H1 (cell line): ENCODE data around the gene PANK3. TPM values are rescaled to one million over a fixed set of nuclear protein-coding genes. Genes with fewer than 3 reads are reported as not detected.

Source experiments
- CTCF ChIA-PET: fragments of 300-600 bp; sonication (Branson Sonifier 250); formaldehyde crosslinking; loops from one replicate; lab custom pipeline; 2021; ENCODE audit not compliant: partially characterized antibody; lab: Charles Lee
- POLR2A ChIA-PET: fragments of 300-600 bp; sonication (Branson Sonifier 250); formaldehyde crosslinking; loops from one replicate; lab custom pipeline; 2021; ENCODE audit warnings: inconsistent platforms; ENCODE audit not compliant: partially characterized antibody; lab: Charles Lee
- DNase-seq, 2 experiments: peaks; one replicate each; pipeline versions ENCODE4 v3.0.0 to v3.0.0-alpha.2; 2010 to 2022; ENCODE audit warnings: low spot score in 2 of 2, low read depth in 1 of 2, mixed read lengths in 1 of 2
- FAIRE-seq: peaks from 2 replicates; lab custom pipeline; 2011; peaks lifted over from hg19 to GRCh38; lab: Jason Lieb, UNC
- H2AFZ ChIP-seq: 2 replicates; pipeline ENCODE4 v1.8.1; 2012; ENCODE audit warnings: low read length, inconsistent platforms
- H2AK5ac ChIP-seq: 2 replicates; pipeline ENCODE4 v1.6.1; 2013; ENCODE audit warnings: low read depth, low read length
- H2BK120ac ChIP-seq: replicated peaks from 2 replicates; pipeline ENCODE3; 2013; ENCODE audit warnings: low read depth, low read length, inconsistent platforms
- H2BK12ac ChIP-seq: 2 replicates; pipeline ENCODE4 v1.6.1; 2013; ENCODE audit warnings: low read depth, low read length
- H2BK15ac ChIP-seq: 2 replicates; pipeline ENCODE4 v1.6.1; 2013; ENCODE audit warnings: low read length
- H2BK20ac ChIP-seq: 2 replicates; pipeline ENCODE4 v1.6.1; 2013; ENCODE audit warnings: low read length
- H2BK5ac ChIP-seq: 2 replicates; pipeline ENCODE4 v1.6.1; 2013; ENCODE audit warnings: low read depth, low read length
- H3K14ac ChIP-seq: 2 replicates; pipeline ENCODE4 v1.6.1; 2013; ENCODE audit warnings: inconsistent platforms; ENCODE audit not compliant: insufficient read length
- H3K18ac ChIP-seq: 2 replicates; pipeline ENCODE4 v1.6.1; 2013; ENCODE audit warnings: low read length; ENCODE audit errors: extremely low read depth
- H3K23ac ChIP-seq: 2 replicates; pipeline ENCODE4 v1.6.1; 2013; ENCODE audit warnings: inconsistent platforms; ENCODE audit not compliant: insufficient read length
- H3K23me2 ChIP-seq: 2 replicates; pipeline ENCODE4 v1.6.1; 2013; ENCODE audit warnings: low read depth, low read length
- H3K27ac ChIP-seq: 2 replicates; pipeline ENCODE4 v1.6.1; 2011; ENCODE audit warnings: low read depth, low read length, inconsistent platforms
- H3K27me3 ChIP-seq, 4 experiments: replicated peaks in 1 of 4; 1 replicate in 1 of 4; 2 replicates in 3 of 4; pipeline versions ENCODE4 v1.6.1 to v1.8.1; 2011 to 2013; ENCODE audit warnings: low read length in 3 of 4, mild to moderate bottlenecking in 3 of 4, inconsistent platforms in 2 of 4, mixed read lengths in 2 of 4, moderate library complexity in 1 of 4; ENCODE audit not compliant: control insufficient read depth in 3 of 4, insufficient read depth in 3 of 4; ENCODE audit errors: extremely low read depth in 1 of 4
- H3K36me3 ChIP-seq, 4 experiments: 2 replicates each; pipeline versions ENCODE4 v1.6.1 to v1.8.1; 2011 to 2013; ENCODE audit warnings: mild to moderate bottlenecking in 4 of 4, low read length in 3 of 4, moderate library complexity in 2 of 4, control low read depth in 1 of 4, inconsistent platforms in 1 of 4; ENCODE audit not compliant: insufficient read depth in 4 of 4, control insufficient read depth in 2 of 4
- H3K4ac ChIP-seq: replicated peaks from 2 replicates; pipeline ENCODE3; 2013; ENCODE audit warnings: low read length, low read depth, mixed read lengths, inconsistent platforms; ENCODE audit not compliant: insufficient read length
- H3K4me1 ChIP-seq, 4 experiments: replicated peaks in 1 of 4; 1 replicate in 1 of 4; 2 replicates in 3 of 4; pipeline versions ENCODE4 v1.6.1 to v1.8.1; 2011 to 2013; ENCODE audit warnings: low read length in 3 of 4, inconsistent platforms in 2 of 4, mixed read lengths in 1 of 4; ENCODE audit not compliant: insufficient read depth in 4 of 4, control insufficient read depth in 3 of 4
- H3K4me2 ChIP-seq, 2 experiments: 2 replicates each; pipeline versions ENCODE4 v1.6.1 to v1.8.1; 2011 to 2013; ENCODE audit warnings: low read depth in 2 of 2, low read length in 2 of 2, control low read depth in 1 of 2, inconsistent platforms in 1 of 2, mild to moderate bottlenecking in 1 of 2; ENCODE audit not compliant: insufficient read depth in 1 of 2
- H3K4me3 ChIP-seq, 4 experiments: fragments of 200-600, 300-600 bp in 1 of 4; sonication (generic), shearing (Covaris generic), sonication (Bioruptor Twin) in 1 of 4; 2 replicates each; pipeline versions ENCODE4 v1.5.1 to v1.8.1; 2011 to 2016; ENCODE audit warnings: low read length in 4 of 4, low read depth in 3 of 4, control low read depth in 2 of 4, inconsistent platforms in 2 of 4, mild to moderate bottlenecking in 2 of 4, mixed read lengths in 1 of 4, moderate library complexity in 1 of 4; ENCODE audit not compliant: insufficient read depth in 2 of 4; ENCODE audit errors: extremely low read depth in 1 of 4
- H3K56ac ChIP-seq: replicated peaks from 2 replicates; pipeline ENCODE3; 2013; ENCODE audit warnings: low read depth, mild to moderate bottlenecking, mixed read lengths, low read length, inconsistent platforms; ENCODE audit not compliant: insufficient read length
- H3K79me1 ChIP-seq: 2 replicates; pipeline ENCODE4 v1.6.1; 2013; ENCODE audit warnings: low read depth, low read length, control low read depth
- H3K79me2 ChIP-seq, 2 experiments: 2 replicates each; pipeline versions ENCODE4 v1.6.1 to v1.8.1; 2012 to 2013; ENCODE audit warnings: low read length in 2 of 2, mild to moderate bottlenecking in 2 of 2, inconsistent platforms in 1 of 2; ENCODE audit not compliant: insufficient read depth in 2 of 2, control insufficient read depth in 1 of 2
- H3K9ac ChIP-seq, 4 experiments: replicated peaks in 1 of 4; 1 replicate in 1 of 4; 2 replicates in 3 of 4; pipeline versions ENCODE4 v1.6.1 to v1.8.1; 2011 to 2013; ENCODE audit warnings: low read depth in 3 of 4, low read length in 3 of 4, control low read depth in 2 of 4, mild to moderate bottlenecking in 2 of 4, moderate library complexity in 2 of 4, inconsistent platforms in 1 of 4; ENCODE audit errors: extremely low read depth in 1 of 4
- H3K9me3 ChIP-seq, 2 experiments: 2 replicates each; pipeline versions ENCODE4 v1.6.1 to v1.8.1; 2012 to 2013; ENCODE audit warnings: mild to moderate bottlenecking in 2 of 2, moderate library complexity in 2 of 2, control low read depth in 1 of 2, inconsistent platforms in 1 of 2, low read depth in 1 of 2, low read length in 1 of 2, mixed read lengths in 1 of 2; ENCODE audit not compliant: insufficient read depth in 2 of 2
- H4K20me1 ChIP-seq, 2 experiments: replicated peaks in 1 of 2; 2 replicates each; pipeline versions ENCODE3 to v1.8.1; 2011 to 2013; ENCODE audit warnings: inconsistent platforms in 2 of 2, low read length in 2 of 2, mild to moderate bottlenecking in 1 of 2; ENCODE audit not compliant: insufficient read depth in 2 of 2, control insufficient read depth in 1 of 2
- H4K5ac ChIP-seq: 2 replicates; pipeline ENCODE4 v1.6.1; 2013; ENCODE audit warnings: low read length, low read depth, mixed read lengths, inconsistent platforms; ENCODE audit not compliant: insufficient read length
- H4K8ac ChIP-seq: 2 replicates; pipeline ENCODE4 v1.8.0; 2013; ENCODE audit warnings: mild to moderate bottlenecking, moderate library complexity, low read length, inconsistent platforms; ENCODE audit not compliant: insufficient read depth; ENCODE audit errors: extremely low read depth
- H4K91ac ChIP-seq: replicated peaks from 2 replicates; pipeline ENCODE3; 2013; ENCODE audit warnings: low read length, mixed read lengths, inconsistent platforms; ENCODE audit not compliant: insufficient read length
- CREB1 ChIP-seq: IDR thresholded peaks from 2 replicates; pipeline ENCODE4 v1.6.1; 2012; ENCODE audit warnings: inconsistent platforms
- ZNF274 ChIP-seq: IDR thresholded peaks from 2 replicates; pipeline ENCODE4 v1.7.0; 2012; ENCODE audit warnings: low read length, borderline replicate concordance; ENCODE audit errors: extremely low read depth
- WGBS, 2 experiments: shearing (Covaris generic) in 1 of 2; methylation state at CpG; one replicate each; pipeline versions ENCODE4 v1.1.6 to v1.1.7; 2013 to 2015; ENCODE audit warnings: low lambda C conversion rate in 2 of 2, mixed read lengths in 2 of 2, inconsistent platforms in 1 of 2, low coverage in 1 of 2, missing lambda C conversion rate in 1 of 2; ENCODE audit not compliant: insufficient replicate concordance in 2 of 2, insufficient coverage in 1 of 2, insufficient read length in 1 of 2; ENCODE audit errors: extremely low coverage in 1 of 2, missing lambda C conversion rate in 1 of 2; 5-methylcytosine and 5-hydroxymethylcytosine counted together
- polyA plus RNA-seq, 7 experiments: library from polyadenylated mRNA; depleted of rRNA in 3 of 7; stranded (reverse) in 5 of 7; unstranded in 2 of 7; fragments of >200 nt in 5 of 7; fragments of 200-250 nt in 2 of 7; gene quantifications; 1 replicate in 5 of 7; 2 replicates in 1 of 7; 4 replicates in 1 of 7; pipeline versions ENCODE4 v1.2.1 to v1.2.3, GENCODE V29; 2011 to 2013; ENCODE audit warnings: missing spikeins in 2 of 7, mixed read lengths in 2 of 7
- total RNA-seq: library from RNA; stranded (reverse); fragmentation: NEBNext Ultra II Directional; extraction: Animal tissue kit (Norgen Biotek cat#: 25700); gene quantifications from 2 replicates; pipeline ENCODE4 v1.2.1, GENCODE V29; 2021

The PANK3 gene
- total and polyA plus RNA-seq, 2 of the 8 experiments (the other 6 are each of a cell fraction or from before 2014, with no cell fraction given), result 8.6 to 101 TPM

DNA sequence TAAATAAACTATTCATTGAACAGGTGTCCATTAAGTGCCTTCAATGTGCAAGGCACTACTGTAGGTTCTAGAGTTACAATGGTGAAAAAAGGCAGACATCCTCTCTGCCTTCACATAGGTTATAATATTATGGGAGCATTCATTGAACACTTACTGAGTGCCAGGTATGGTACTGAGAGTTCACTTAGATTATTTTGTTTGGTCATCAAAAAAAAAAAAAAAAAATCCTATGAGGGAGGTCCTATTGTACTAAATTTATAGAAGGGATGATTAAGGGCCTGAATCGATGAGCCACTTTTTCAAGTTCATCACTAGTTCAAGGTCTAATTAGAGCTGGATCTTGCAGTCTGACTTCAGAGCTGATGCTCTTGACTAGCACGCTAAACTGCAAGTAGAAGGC is 22.8 kb upstream of the PANK3 start:
- H3K9me3 ChIP-seq, result no peaks in the 10 kb centered on the region
- no peak overlapping the region for H3K4ac ChIP-seq
- H2BK20ac ChIP-seq, result no peak overlapping the region
- peaks cover 1 to 6% (median 4%) of the 10 kb centered on the region in 4 experiments; a peak in 3 of 7 replicates for H3K4me1 ChIP-seq
- FAIRE-seq, result no peak
- no peaks in the 10 kb centered on the region for H3K79me1 ChIP-seq
- H2BK15ac ChIP-seq, result no peak overlapping the region
- no peak overlapping the region for H3K18ac ChIP-seq
- no peak overlapping the region for H3K27ac ChIP-seq
- H2BK12ac ChIP-seq, result no peak overlapping the region
- H2AFZ ChIP-seq, result no peak overlapping the region
- H4K20me1 ChIP-seq, result no peaks in the 10 kb centered on the region
- H2BK5ac ChIP-seq, result no peak overlapping the region
- H3K23ac ChIP-seq, result no peak overlapping the region
- no peaks in the 10 kb centered on the region for H3K23me2 ChIP-seq
- CTCF ChIA-PET, result interaction anchor here (0.7 to 1.1 kb wide), 3 partner anchors 10 to 347 kb away, joined by 3 to 5 read pairs (median 4); no protein-coding TSS in a partner anchor
- H3K79me2 ChIP-seq, result no peaks in the 10 kb centered on the region
- H4K5ac ChIP-seq, result no peak overlapping the region
- no peak overlapping the region for H3K4me3 ChIP-seq
- no peak overlapping the region for H3K9ac ChIP-seq
- POLR2A ChIA-PET, result no interaction called here
- peaks cover 0 to 3% (median 0%) of the 10 kb centered on the region in 4 experiments; a peak in 3 of 7 replicates for H3K27me3 ChIP-seq
- H3K14ac ChIP-seq, result no peak overlapping the region
- H4K91ac ChIP-seq, result no peak overlapping the region
- H3K56ac ChIP-seq, result no peak overlapping the region
- no peaks in the 10 kb centered on the region for H3K36me3 ChIP-seq
- no peak for DNase-seq
- 65% methylated on average over 2 of the region's 2 CpGs; no CpG with 5 or more reads in 1 of the 2 experiments for WGBS, 2 experiments
- H4K8ac ChIP-seq, result no peak overlapping the region
- no peak overlapping the region for H2BK120ac ChIP-seq
- H2AK5ac ChIP-seq, result no peak overlapping the region
- H3K4me2 ChIP-seq, result no peak overlapping the region
- no peak for TF ChIP-seq CREB1
- TF ChIP-seq ZNF274, result no peak
